Measurements from ENCODE around the gene NR2F2.

DNA sequence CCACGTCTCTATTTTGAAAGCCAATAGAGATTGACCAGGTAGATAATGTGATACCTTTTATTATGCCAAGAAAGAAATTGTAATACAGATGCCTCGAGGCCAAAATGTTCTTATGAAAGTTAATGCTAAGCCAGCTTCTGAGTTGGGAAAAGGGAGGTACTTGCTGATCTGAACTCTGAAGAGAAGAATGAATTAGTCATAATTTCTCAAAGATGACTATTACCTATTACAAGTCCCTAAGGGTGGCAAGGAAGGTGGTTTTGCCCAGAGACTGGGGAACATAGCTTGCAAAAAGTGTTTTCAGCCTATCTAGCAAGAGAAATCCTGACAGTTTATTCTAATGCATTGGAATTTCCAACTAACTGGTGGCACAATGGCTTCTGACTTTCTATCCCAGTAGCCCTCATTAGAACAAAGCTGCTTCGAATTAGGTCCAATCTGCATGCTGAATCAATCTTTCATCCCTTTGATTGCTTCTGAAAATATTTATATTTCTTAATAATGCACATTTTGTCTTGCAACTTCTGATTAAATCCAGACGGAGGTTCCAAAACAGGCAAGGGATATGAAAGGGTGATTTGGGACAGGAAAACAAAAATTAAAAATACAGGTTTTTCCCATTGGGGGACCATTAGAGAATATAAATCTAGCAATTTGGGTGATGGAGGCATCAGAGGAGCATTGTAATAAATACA lies 17.7 kb upstream of the NR2F2 start:
- TF ChIP-seq CTCF (IDR thresholded peaks at IDR 0.05; ENCODE audit: low read length): no peak
- TF ChIP-seq EZH2 (optimal IDR thresholded peaks at IDR 0.05; ENCODE audit: low read depth, low read length): no peak

Data from MM.1S (cell line).